WERI-Rb-1 (cell line): ENCODE measurements around the gene CHST8.

Experiments
- DNase-seq: peaks from one replicate; pipeline ENCODE4 v3.0.0-alpha.2; 2020
- H3K27ac ChIP-seq: fragments of 250-450 bp; sonication (Bioruptor Pico); 2 replicates; pipeline ENCODE4 v1.5.1; 2020; ENCODE audit warnings: mild to moderate bottlenecking, moderate library complexity
- H3K27me3 ChIP-seq: fragments of 250-450 bp; sonication (Bioruptor Pico); 2 replicates; pipeline ENCODE4 v1.5.1; 2021; ENCODE audit warnings: mild to moderate bottlenecking, low read depth, moderate library complexity; ENCODE audit not compliant: insufficient read depth, severe bottlenecking
- H3K36me3 ChIP-seq: fragments of 250-450 bp; sonication (Bioruptor Pico); 2 replicates; pipeline ENCODE4 v1.5.1; 2020; ENCODE audit warnings: mild to moderate bottlenecking, moderate library complexity
- H3K4me3 ChIP-seq: 2 replicates; pipeline ENCODE4 v1.5.1; 2011; ENCODE audit warnings: low read depth, mild to moderate bottlenecking, control low read depth, low read length
- H3K9me3 ChIP-seq: fragments of 250-450 bp; sonication (Bioruptor Pico); 2 replicates; pipeline ENCODE4 v1.5.1; 2021; ENCODE audit warnings: mild to moderate bottlenecking, moderate library complexity; ENCODE audit not compliant: severe bottlenecking
- TF ChIP-seq, protein P1 (sequence below): IDR thresholded peaks from 2 replicates; pipeline ENCODE4 v1.5.1; 2011; ENCODE audit warnings: low read depth, mild to moderate bottlenecking, control low read depth, inconsistent platforms, low read length

Gene CHST8

DNA sequence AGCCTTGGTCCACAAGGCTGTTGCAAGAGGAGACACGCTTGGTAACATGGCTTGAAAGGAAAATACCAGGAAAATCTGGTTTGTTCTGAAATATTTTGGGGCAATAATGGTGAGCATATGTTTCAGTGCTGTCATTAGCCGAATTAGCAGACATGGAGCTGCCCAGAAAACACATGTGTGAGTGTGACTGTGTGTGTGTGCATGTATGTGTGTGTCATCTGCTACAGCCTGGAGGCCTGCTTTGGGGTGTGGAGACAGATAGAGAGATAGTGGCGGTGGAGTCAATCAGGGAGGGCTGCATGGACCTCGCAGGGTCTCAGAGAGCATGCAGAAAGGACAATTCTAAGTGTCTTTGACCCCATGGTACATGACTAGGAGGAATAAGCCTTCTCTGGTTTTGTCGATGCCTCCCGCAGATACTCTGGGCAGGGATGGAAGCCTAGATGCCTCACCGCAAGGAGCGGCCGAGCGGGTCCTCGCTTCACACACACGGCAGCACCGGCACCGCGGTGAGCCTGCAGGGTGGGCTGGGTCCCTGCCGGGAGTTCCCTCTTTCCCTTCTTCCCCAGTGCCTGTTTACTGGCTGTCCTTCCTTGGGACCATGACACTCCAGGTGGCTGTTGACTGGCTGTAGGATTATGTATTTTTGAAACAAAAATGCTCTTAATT is 178.4 kb downstream of the CHST8 start:
- H3K36me3 ChIP-seq, result peaks cover 60% of the 10 kb centered on the region

DNA sequence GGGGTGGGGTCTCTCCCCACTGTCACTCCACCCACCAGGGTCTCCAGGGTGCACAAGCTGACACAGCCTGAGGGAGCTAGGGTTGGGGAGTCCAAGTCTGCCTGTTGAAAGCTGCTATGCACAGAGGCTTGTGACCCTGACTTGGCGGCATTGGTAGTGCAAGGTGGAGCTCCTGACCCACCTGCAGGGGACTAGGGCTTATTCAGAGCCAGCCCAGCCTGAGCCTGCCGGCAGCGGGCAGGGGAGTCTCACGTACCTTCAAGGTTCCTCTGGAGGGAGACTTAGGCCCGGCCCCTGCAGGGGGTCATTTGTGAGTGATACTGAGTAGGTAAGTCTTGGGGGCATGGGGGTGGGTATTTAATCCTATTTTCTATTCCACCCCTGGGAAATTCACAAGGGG is 179.7 kb downstream of the CHST8 start:
- no peak for DNase-seq
- Histone ChIP-seq H3K27ac (no peak overlapping the region), H3K36me3 (peaks cover 71% of the 10 kb centered on the region), H3K27me3 (no peaks in the 10 kb centered on the region), H3K4me3 (no peak overlapping the region), H3K9me3 (no peaks in the 10 kb centered on the region)
- TF ChIP-seq, protein P1, sequence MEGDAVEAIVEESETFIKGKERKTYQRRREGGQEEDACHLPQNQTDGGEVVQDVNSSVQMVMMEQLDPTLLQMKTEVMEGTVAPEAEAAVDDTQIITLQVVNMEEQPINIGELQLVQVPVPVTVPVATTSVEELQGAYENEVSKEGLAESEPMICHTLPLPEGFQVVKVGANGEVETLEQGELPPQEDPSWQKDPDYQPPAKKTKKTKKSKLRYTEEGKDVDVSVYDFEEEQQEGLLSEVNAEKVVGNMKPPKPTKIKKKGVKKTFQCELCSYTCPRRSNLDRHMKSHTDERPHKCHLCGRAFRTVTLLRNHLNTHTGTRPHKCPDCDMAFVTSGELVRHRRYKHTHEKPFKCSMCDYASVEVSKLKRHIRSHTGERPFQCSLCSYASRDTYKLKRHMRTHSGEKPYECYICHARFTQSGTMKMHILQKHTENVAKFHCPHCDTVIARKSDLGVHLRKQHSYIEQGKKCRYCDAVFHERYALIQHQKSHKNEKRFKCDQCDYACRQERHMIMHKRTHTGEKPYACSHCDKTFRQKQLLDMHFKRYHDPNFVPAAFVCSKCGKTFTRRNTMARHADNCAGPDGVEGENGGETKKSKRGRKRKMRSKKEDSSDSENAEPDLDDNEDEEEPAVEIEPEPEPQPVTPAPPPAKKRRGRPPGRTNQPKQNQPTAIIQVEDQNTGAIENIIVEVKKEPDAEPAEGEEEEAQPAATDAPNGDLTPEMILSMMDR, result no peak

More for the DNA sequence above, 178.4 kb downstream of the CHST8 start:
- H3K9me3 ChIP-seq, result no peaks in the 10 kb centered on the region
- no peak for DNase-seq
- no peaks in the 10 kb centered on the region for H3K27me3 ChIP-seq
- H3K27ac ChIP-seq, result no peak overlapping the region
- H3K4me3 ChIP-seq, result no peak overlapping the region
- TF ChIP-seq, protein P1, result no peak

DNA sequence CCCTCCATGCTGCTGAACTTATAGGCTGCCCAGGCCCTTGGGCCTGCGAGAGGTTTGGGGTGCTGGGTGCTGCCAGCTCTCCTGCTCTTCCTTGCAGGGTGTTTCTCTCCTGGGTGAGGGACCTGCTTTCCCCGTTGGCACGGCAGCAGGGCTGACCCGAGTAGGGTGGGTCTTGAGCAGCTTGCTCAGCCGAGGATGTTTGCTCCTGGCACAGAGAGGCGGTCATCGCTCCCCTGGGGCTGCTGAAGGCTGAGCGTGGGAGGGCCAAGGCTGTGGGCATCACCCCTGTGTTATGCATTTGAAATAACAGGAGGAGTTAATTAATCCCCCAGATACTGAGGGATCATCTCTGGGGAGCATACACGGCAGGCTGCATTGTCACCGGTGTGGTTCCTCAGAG is 180.2 kb downstream of the CHST8 start:
- TF ChIP-seq, protein P1, result no peak
- H3K9me3 ChIP-seq, result no peaks in the 10 kb centered on the region
- DNase-seq, result no peak
- H3K27ac ChIP-seq, result no peak overlapping the region
- H3K27me3 ChIP-seq, result no peaks in the 10 kb centered on the region
- no peak overlapping the region for H3K4me3 ChIP-seq
- peaks cover 77% of the 10 kb centered on the region for H3K36me3 ChIP-seq

DNA sequence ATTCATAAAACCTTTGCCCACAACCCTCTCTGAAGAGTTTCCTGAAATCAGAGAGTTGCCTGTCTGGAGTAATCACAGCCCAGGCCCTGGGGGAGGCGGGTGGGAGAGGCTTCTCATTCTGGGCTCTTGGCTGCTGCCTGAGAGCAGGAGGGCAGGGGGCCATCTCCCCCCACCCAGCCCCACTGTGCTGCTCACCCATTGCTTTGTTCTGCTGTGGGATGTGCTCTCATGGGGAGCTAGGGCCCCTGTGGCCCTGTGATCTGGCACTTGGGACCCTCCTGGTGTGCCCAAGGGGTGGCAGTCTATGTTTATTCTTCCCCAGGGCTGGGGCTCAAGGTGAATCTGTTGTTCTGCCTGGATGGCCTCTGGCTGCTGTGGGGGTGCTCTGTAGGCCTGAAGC is 181.0 kb downstream of the CHST8 start:
- no peak overlapping the region for H3K27ac ChIP-seq
- peaks cover 85% of the 10 kb centered on the region for H3K36me3 ChIP-seq
- H3K27me3 ChIP-seq, result no peaks in the 10 kb centered on the region
- no peak overlapping the region for H3K4me3 ChIP-seq
- no peak for DNase-seq
- TF ChIP-seq, protein P1, result no peak
- no peaks in the 10 kb centered on the region for H3K9me3 ChIP-seq

DNA sequence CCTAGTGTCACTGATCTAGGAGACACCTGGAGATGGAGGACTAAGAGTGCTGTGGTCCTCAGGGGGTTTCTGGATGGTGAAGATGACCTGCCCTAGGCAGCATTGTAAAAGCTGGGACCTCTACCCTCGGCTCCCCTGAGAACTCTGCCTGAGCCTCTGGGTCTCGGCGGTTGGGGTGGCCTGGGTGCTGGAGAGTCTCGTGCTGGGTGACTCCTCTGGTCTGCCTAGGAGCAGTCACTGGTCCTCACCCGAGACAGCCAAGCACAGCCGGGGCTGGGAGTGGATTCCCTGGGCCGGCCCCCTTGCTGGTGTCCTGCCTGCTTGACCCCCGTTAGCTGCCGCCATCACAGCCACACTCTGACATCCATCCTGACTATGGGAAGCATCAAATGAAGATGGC is 181.6 kb downstream of the CHST8 start:
- H3K9me3 ChIP-seq, result no peaks in the 10 kb centered on the region
- peaks cover 90% of the 10 kb centered on the region for H3K36me3 ChIP-seq
- no peak overlapping the region for H3K4me3 ChIP-seq
- no peak overlapping the region for H3K27ac ChIP-seq
- DNase-seq, result no peak
- TF ChIP-seq, protein P1, result no peak
- H3K27me3 ChIP-seq, result no peaks in the 10 kb centered on the region
